GM18868 (cell line): ENCODE data around the gene NCOA1.
"Not testable (repeated sequence)": the region's sequence is repeated elsewhere in the genome, so short reads cannot be mapped to it uniquely, and the experiment has no call there.

Source experiments
- ATAC-seq: cut with Tn5 transposase; IDR thresholded peaks from one replicate; pipeline ENCODE4 v1.9.1; 2021; ENCODE audit warnings: mild to moderate bottlenecking, moderate library complexity; ENCODE audit not compliant: unreplicated experiment

Gene NCOA1

DNA sequence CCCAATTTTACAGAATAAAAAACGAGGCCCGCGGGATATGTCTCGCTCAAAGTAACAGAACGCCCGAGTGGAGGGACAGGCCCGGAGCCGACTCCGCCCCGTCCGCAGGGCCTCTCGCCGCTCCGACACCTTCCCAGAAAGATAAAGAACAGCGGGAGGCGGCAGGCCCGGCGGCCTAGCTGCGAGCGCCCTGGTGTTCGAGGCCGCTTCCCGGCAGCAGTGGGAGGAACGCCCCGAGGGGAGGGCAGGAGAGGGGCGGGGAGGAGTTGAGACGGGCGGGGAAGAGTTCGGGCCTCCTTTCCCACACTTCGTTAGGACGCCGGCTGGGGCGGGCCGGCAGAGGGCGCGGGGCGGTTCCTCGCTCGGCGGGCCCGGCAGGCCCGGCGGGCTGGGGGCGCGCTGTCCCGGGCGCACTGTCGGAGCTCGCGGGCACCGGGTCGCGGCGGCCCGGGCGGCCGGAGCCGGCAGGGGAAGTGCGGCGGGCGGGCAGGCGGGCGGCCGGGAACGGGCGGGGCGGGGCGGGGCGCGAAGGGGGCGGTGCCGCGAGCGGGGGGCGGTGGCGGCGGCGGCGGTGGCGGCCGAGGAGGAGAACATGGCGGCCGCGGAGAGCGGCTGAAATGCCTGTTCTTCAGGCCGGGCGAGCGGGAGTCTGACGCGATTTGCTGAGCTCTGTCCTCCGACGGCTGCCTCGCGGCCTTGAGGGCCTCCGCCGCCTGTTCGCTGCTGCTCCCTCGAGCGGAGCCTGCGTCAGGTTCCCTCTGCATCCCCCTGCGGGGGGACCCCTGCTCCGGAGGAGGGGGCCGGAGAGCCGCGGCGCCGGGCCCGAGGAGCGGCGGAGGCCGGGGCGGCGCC, at the start of gene NCOA1:
TSS of gene NCOA1 (plus strand) at position 565 of the 852 bp plus-strand sequence. CDS start 167,424 bp downstream, outside the sequence.
- peak; percentile 74 for ATAC-seq

DNA sequence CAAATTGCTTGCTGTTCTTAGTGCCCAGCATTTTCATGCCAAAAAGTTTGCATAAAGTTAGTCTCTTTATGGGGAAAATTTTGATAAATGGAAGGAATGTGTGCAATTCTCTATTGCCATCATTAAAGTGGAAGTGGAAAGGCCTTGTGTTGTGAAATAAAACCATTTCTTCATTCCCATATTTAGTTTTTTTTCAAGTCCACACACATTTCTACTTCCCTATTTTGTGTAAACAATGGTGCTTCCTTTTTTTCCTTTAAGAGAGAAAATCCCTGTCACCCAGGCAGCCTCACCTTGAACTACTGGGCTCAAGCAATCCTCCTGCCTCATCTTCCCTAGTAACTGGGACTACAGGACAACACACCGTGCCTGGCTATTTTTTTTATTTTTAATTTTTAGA, 42.3 kb upstream of the NCOA1 start:
- ATAC-seq: no peak

DNA sequence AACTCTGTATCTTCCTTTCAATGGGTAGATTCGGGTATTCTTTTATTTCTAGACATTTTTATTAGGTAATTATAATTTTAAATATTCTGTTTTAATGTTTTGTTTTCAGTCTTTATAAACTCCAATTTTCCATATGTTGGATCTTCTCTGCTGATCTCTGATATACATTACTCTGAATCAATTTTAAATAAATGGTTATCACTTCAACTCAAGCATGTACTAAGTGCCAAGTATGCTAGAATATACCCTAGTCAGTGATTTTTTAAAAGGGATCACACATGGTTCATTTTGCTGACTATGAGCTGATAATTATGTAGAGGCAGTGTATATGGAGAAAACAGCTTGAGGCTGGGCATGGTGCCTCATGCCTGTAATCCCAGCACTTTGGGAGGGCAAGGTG, 41.7 kb upstream of the NCOA1 start:
- ATAC-seq: no peak

DNA sequence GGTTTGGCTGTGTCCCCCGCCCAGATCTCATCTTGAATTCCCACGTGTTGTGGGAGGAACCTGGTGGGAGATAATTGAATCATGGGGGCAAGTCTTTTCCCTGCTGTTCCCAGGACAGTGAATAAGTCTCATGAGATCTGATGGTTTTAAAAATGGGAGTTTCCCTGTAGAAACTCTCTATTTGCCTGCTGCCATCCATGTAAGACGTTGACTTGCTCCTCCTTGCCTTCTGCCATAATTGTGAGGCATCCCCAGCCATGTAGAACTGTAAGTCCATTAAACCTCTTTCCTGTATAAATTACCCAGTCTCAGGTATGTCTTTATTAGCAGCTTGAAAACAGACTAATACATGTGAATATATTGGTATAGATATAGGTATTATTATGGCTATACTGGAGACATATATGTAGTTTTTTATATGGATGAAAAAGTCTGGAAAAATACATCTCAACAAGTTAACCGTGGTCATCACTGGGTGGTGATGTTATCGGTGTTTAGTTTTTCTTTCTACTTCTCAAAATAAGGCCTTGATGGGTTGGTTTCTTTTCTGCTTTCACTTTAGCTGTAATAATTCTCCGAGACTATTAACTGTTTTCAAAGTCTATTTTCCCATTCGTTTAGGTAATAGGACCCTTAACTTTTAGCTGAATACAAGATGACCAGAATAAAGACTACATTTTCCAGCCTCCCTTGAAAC, 39.1 kb upstream of the NCOA1 start:
- no peak for ATAC-seq

DNA sequence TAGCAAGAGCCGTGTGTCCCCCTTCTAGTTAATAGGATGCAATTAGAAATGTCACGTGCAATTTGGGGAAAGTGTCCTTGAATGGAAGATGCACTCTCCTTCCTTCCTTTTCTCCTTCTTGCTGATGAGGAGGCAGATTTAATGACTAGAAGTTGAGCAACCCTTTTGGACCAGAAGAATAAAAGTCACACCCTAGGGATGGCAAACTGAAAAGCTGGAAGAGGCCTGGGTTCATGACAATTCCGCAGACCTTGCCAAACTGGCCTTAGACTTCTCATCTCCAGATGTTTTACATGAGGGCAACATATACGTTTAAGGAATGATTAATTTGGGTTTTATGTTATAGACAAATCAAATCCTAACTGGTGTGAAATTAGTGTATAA, 38.6 kb upstream of the NCOA1 start:
- no peak for ATAC-seq

DNA sequence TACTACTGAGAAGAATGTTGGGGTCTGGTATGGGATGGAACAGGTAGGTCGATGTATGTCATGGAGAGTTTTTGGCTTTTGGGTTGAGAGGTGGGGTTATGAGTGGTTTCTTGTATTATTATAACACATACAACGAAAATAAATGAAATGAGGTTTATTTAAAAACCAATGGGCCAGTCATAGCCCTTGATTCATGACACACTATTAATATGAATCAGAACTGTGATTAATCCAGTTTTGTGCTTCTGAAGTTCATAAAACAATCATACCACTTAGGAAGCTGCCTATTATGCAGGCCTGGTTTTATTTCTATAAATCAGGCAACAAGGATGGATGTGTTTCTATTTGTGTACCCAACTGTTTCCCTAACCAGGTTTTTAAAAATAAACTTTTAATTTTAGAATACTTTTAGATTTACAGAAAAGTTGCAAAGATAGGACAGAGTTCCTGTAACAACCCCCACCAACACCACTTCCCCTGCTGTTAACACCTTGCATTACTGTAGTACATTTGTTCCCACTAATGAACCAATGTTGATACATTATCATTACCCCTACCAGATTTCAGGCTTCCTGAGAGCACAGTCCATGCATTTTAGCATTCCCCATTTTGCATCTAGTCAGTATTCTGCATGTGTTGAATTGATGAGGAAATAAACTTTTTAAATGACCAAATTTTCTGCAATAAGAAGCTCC, 37.5 kb upstream of the NCOA1 start:
- ATAC-seq: no peak

DNA sequence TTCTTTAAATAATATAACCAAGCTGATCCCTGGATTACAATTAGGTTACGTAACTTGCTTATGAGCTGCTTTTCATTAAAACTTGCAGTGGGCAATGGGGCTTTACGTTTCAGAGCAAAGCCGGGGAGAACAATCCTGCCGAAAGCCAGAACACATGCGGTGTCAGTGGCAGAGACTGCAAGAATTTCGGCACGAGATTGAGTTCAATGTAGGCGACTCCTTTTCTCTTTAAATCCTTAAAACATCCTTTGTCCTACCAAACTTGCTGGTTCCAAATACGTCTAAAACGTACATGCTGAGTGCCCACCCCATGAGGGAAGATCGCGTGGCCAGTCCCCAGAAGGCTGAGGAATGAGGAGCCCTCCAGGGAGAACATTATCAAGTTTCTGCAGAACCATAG, 36.8 kb upstream of the NCOA1 start:
- ATAC-seq: no peak

DNA sequence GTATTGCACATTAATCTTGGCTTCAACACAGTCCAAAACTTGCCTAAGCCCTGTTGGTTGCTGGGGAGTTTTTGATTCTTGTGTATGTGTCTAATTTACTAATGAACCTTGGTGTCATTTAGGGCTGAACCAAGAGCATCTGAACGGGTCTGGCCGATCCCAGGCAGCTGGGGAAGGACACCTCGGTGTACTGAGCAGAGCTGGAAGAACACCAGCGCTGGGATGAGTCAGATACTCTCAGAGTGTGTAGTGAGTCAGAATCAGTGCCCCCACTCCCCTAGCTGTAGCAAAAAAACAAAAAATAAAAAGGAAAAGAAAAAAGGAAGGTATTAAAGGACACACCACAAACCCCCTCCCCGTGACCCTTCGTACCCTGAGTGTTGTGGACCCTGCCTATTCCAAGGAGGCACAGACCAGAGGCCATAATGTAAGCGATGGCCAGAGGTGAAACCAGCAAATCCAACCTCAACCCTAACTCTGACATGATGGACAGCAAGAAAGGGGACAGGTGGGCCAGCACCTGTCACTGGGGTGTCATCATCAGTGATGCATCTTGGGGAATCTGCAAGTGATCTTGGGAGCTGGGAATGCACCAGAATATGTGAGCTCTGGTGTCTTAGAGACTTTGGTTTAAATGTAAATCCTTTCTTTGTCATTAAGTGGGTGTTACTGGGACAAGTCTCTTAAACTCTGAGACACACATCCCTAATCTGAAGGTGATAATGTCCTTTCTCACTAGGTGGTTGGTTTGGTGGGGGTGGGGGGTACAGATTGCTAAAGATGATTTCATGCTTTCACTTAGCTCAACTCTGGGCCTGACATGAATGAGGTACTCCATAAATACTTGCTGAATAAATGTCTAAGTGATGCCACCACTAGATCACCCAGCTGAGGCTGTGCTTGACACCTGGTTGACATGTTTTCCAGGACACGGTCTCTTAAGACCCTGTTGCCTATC, 34.2 kb upstream of the NCOA1 start:
- no peak for ATAC-seq

DNA sequence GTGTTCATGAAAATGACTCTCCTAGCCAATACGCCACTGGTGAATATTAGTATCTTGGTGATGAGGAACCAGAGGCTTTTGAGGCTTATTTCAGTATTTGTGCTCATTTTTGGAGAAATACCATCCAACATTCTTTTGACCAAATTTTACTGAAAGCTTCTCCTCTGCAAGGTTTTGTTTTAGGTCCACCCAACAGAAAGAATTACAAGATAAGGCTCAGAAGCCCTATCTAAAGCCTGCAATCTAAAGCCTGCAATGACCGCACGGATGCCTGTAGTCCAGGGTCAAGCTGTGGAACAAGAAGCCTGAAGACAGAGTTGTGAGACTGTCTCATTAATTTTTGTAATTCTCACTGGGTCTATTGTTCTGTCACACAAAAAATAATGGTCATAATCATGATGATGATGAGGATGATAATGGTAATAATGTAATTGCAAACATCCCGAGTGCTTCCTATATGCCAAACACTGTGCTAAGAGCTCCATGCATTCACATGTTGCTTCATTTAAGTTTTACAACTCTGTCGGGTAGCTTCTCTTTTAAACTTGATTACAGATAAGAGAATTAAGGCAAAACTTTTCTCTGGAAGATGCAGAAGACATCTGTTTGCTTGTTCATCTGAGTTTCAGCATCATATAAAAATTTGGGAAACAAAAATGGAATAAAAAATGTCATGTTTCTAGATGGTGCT, 33.2 kb upstream of the NCOA1 start:
- no peak for ATAC-seq

DNA sequence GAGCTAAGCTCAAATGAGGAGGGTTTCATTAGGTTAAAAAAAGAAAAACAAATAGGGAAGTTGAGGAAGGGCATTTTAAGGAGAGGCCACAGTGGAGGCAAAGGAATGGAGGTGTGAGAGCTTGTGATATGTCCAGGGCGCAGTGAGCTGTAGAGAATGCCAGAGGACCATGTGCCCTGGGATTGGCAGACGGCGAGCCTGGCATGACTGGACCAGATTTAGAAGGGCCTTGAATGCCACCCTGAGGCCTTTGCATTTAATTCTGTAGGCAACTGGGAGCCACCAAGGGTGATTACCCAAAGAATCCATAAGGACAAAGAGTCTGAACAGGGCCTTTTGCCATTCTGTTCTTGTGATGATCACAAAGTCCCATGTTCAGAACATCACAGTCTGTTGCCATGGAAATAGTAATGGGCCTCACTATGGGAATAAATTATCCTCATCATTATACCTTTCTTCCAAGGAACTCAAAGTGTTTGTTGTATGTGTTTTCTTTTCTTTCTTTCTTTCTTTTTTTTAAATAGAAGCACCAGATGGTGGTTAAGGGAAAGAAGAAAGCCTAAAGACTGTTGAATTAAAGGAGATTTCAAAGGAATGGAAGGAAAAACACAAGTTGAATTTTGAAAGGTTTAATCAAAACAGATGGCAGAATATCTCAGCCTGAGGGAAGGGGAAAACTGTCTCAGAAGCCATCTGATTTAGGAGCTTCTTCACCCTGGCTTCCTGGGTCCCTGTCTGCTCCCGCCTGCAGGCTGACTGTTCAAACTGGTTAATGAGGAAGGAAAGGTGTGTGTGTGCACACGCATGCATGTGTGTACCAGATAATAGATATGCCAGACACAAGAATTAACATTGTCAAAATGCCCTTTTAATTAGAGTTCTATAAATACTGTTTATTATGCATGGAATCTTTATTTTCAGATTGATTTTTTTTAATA, 31.6 kb upstream of the NCOA1 start:
- ATAC-seq: no peak

DNA sequence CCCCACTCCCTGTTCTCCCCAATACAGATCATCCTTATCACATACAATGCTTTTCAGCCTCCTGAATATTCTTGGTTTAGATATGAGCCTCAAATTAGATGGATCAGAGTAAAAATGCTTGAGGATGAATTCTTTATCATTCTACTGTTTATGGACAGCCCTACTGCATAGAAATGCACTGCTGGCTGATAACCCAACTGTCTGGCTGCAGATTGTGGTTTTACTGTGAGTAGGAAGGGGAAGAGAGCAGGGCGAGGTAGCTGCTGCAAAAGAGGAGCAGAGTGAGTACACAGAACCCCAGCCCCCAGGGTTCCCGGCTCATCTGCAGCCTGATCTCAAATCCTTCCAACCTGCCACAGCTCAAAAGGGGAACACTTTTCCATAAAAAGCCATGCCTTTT, 29.4 kb upstream of the NCOA1 start:
- ATAC-seq: no peak

DNA sequence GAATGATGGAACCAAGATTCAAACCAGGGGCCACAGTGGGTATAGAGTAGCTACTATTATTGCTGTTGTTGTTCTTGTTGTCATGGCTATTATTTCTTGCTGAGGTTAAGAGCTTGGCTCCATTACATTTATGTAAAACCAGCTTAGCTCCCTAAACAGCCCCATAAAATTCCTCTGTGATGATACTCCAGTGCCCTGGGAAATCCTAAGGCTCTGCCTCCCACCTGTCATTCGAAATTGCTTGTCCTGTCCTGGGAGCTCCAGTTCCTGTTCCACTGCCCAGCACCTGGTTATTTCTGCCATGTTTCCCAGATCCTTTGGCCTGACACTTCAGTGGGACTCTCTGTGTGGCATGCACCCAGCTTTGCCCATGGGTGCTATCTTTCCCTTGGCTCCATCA, 27.8 kb upstream of the NCOA1 start:
- no peak for ATAC-seq

DNA sequence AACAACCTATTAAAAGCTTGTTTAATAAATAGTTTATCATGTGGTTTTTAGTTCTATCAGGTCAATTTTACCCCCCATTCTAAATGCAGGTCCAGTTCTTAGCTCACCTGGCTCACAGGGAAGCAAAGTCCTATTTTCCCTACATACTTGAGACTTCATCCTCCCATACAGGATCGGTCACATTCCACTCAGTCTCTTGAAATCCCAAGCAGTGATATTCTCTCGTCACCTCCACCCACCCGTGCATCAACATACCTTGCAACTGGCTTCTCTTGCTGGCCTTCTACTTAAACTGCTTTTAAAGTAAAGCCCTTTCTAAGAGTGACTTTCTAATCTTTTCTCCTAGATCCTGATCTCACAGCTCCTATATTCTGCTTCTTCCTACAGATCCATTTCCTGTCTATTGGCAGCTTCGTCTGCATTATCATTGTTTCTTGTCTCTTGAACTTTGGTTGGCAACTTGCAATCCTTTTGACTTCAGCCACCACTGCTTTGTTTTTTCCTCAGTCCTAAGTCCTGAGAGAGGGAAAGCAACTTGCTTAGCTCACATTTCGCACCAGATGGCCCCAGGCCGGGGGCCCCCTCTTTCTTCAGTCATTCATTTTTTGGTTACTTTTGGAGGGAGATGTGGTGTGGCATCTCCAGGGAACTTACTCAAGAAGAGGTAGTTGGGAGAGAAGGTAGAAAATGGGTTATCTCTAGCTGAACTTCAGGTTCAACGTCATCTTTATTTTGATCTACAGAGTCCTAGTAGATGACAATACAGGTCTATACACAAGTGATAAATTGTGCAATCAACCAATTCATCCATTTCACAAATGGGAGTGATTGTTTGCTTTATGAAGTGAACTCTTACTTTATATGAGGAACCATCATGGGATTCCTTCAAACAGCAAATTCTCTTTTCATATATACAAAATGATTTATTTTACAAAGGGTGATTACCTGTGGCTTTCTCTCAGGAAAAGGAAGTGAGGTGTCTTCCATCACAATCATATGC, 23.9 kb upstream of the NCOA1 start:
- no peak for ATAC-seq

DNA sequence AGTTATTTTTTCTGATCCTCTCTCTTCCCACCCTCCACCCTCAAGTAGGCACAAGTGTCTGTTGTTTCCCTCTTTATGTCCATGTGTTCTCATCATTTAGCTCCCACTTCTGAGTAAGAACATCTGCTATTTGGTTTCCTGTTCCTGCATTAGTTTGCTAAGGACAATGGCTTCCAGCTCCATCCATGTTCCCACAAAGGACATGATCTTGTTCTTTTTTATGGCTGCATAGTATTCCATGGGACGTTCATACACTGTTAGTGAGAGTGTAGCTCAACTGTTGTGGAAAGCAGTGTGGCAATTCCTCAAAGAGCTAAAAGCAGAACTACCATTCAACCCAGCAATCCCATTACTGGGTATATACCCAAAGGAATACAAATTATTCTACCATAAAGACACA, 22.6 kb upstream of the NCOA1 start:
- ATAC-seq: not testable (repeated sequence)

DNA sequence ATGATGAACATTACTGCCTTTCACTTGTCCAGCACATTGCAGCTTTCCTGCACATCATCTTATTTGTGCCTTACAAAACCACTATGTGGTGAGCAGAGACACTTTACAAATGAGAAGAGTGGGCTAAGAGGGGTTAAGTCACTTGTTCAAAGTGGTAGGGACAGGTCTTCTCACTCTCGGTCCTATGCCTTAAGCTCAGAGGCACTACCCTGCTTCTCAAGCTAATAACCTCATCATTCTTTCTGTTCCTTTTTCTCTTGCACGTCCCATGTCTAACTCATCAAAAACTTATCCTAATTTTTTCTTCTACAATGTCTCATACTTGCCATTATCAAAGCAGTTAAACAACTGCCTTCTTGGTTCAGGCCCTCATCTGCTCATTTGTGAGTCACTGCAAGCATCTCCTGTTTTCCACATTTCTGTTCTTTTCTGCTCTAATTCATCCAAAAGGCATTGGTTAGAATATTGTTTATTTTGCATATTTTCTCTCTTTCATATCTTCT, 21.9 kb upstream of the NCOA1 start:
- ATAC-seq: no peak

DNA sequence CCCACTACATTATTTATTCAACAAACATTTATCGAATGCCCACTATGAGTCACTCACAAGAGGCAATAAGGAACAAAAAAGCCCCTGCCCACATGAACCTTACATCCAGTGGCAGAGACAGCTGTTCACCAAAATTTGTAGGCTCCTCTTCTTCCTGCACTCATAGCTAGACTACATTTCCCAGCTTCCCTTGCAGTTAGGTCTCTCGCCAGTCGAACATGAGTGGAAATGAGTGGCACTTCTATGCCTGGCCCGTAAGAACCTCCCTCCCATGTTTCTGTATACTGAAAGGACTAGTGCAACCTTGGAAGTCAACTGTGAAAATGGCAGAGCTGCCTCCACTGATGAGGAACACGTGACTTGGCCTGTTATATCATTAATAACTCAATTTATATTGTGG, 19.4 kb upstream of the NCOA1 start:
- ATAC-seq: no peak

DNA sequence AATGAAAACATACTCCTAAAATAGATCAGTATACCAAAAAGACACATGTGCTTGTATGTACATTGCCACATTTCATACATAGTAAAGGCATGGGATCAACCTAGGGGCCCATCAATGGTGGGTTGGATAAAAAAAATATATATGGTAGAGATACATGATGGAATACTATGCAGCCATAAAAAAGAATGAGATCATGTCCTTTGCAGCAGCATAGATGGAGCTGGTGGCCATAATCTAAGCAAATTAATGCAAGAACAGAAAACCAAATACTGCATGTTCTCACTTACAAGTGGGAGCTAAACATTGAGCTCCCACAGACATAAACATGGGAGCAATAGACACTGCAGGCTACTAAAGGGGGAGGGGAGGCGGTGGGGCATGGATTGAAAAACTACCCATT, 18.6 kb upstream of the NCOA1 start:
- no peak for ATAC-seq

DNA sequence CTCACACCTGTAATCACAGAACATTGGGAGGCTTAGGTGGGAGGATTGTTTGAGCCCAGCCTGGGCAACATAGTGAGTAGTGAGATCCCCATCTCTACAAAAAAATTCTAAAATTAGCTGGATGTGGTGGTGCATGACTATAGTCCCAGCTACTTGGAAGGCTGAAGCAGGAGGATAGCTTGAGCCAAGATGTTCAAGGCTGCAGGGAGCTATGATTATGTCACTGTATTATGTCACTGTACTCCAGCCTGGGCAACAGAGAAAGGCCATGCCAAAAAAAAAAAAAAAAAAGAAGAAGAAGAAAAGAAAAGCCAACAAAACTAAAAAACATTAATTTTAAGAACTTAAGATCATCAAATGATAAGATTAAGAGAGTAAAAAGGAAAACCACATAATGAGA, 17.4 kb upstream of the NCOA1 start:
- no peak for ATAC-seq
